HCT116 (cell line): Measurements from ENCODE around the gene CTIF. TPM values are rescaled to one million over a fixed set of nuclear protein-coding genes. Genes with fewer than 3 reads are reported as not detected.

ENCODE experiments used
- ATAC-seq: fragments of 200-7000 bp; cut with Tn5 transposase; 2 replicates; pipeline ENCODE4 v1.9.1; 2020; ENCODE audit warnings: mild to moderate bottlenecking, moderate library complexity
- BruUV-seq: library from RNA; stranded (reverse); fragments of 400-500 nt; replicated peaks from 2 replicates; lab custom pipeline; 2021; lab: Mats Ljungman, UMichigan
- CTCF ChIA-PET: fragments of 300-600 bp; sonication (Branson Sonifier 250); formaldehyde crosslinking; loops from one replicate; lab custom pipeline; 2021; ENCODE audit warnings: antibody characterized with exemption; lab: Charles Lee
- POLR2A ChIA-PET: fragments of 300-600, 350-600 bp; sonication (Branson Sonifier 250); formaldehyde crosslinking; loops from one replicate; lab custom pipeline; 2021; ENCODE audit warnings: antibody characterized with exemption; lab: Charles Lee
- RAD21 ChIA-PET, 2 experiments: fragments of 300-600 bp; sonication (Branson Sonifier 250); formaldehyde crosslinking; loops; one replicate each; lab custom pipeline; 2023; ENCODE audit warnings: low total read pairs in 2 of 2; ENCODE audit not compliant: uncharacterized antibody in 2 of 2, unreplicated experiment in 2 of 2, low non-redundant PET in 1 of 2; lab: Charles Lee
- DNase-seq: peaks from one replicate; pipeline ENCODE4 v3.0.0-alpha.2; 2010; ENCODE audit warnings: low read depth, low spot score
- H2AFZ ChIP-seq: fragments of 200-600 bp; shearing (Covaris generic), sonication (generic); 2 replicates; pipeline ENCODE4 v1.6.1; 2017; ENCODE audit warnings: low read depth, mixed run types, mixed read lengths, antibody characterized with exemption, low read length; ENCODE audit not compliant: poor library complexity, severe bottlenecking
- H3K27ac ChIP-seq: 2 replicates; pipeline ENCODE4 v1.5.1; 2012; ENCODE audit warnings: low read depth, low read length
- H3K27me3 ChIP-seq: fragments of 200-600 bp; sonication (generic); 2 replicates; pipeline ENCODE4 v1.6.1; 2016; ENCODE audit warnings: mixed run types, low read length, mixed read lengths; ENCODE audit not compliant: insufficient read depth
- H3K36me3 ChIP-seq, 2 experiments: fragments of 200-500 bp in 1 of 2; fragments of 200-600 bp in 1 of 2; sonication (Bioruptor generic) in 1 of 2; sonication (generic) in 1 of 2; 2 replicates each; pipeline versions ENCODE4 v1.5.1 to v1.6.1; 2014 to 2016; ENCODE audit warnings: low read length in 2 of 2, inconsistent platforms in 1 of 2, mixed read lengths in 1 of 2, mixed run types in 1 of 2; ENCODE audit not compliant: insufficient read depth in 2 of 2, control insufficient read depth in 1 of 2
- H3K4me1 ChIP-seq, 2 experiments: fragments of 200-600 bp in 1 of 2; sonication (generic) in 1 of 2; 2 replicates each; pipeline versions ENCODE4 v1.5.1 to v1.6.1; 2012 to 2017; ENCODE audit warnings: low read length in 2 of 2, inconsistent platforms in 1 of 2, mild to moderate bottlenecking in 1 of 2, mixed read lengths in 1 of 2, mixed run types in 1 of 2, moderate library complexity in 1 of 2; ENCODE audit not compliant: insufficient read depth in 2 of 2, control insufficient read depth in 1 of 2
- H3K4me2 ChIP-seq: fragments of 200-600 bp; sonication (generic); 2 replicates; pipeline ENCODE4 v1.6.1; 2017; ENCODE audit warnings: mixed run types, low read length, mixed read lengths
- H3K4me3 ChIP-seq, 2 experiments: fragments of 200-600 bp in 1 of 2; sonication (generic) in 1 of 2; replicated peaks in 1 of 2; 2 replicates each; pipeline ENCODE4 v1.5.1; 2011 to 2016; ENCODE audit warnings: low read length in 2 of 2, control low read depth in 1 of 2, low read depth in 1 of 2, mild to moderate bottlenecking in 1 of 2, mixed read lengths in 1 of 2, mixed run types in 1 of 2
- H3K79me2 ChIP-seq: fragments of 200-600 bp; sonication (generic); 2 replicates; pipeline ENCODE4 v1.6.1; 2017; ENCODE audit warnings: mild to moderate bottlenecking, mixed run types, low read length, moderate library complexity, mixed read lengths; ENCODE audit not compliant: insufficient read depth
- H3K9ac ChIP-seq: fragments of 200-600 bp; sonication (generic); 2 replicates; pipeline ENCODE4 v1.6.1; 2016; ENCODE audit warnings: low read length, mixed read lengths
- H3K9me2 ChIP-seq: fragments of 200-600 bp; sonication (generic), shearing (Covaris generic); 2 replicates; pipeline ENCODE4 v1.6.1; 2017; ENCODE audit warnings: mixed run types, mild to moderate bottlenecking, moderate library complexity; ENCODE audit not compliant: insufficient read depth
- H3K9me3 ChIP-seq, 2 experiments: fragments of 200-500 bp in 1 of 2; fragments of 200-600 bp in 1 of 2; sonication (Bioruptor generic) in 1 of 2; sonication (generic) in 1 of 2; 2 replicates each; pipeline ENCODE4 v1.6.1; 2014 to 2017; ENCODE audit warnings: low read length in 2 of 2, mixed read lengths in 2 of 2, inconsistent platforms in 1 of 2, low read depth in 1 of 2, mild to moderate bottlenecking in 1 of 2, mixed run types in 1 of 2, moderate library complexity in 1 of 2; ENCODE audit not compliant: control insufficient read depth in 1 of 2, insufficient read depth in 1 of 2
- H4K20me1 ChIP-seq: fragments of 200-600 bp; sonication (generic), shearing (Covaris generic); 2 replicates; pipeline ENCODE4 v1.6.1; 2017; ENCODE audit warnings: mixed run types, mild to moderate bottlenecking, moderate library complexity; ENCODE audit not compliant: insufficient read depth
- CBX3 ChIP-seq: IDR thresholded peaks from 2 replicates; pipeline ENCODE4 v1.6.1; 2012; ENCODE audit warnings: low read depth
- CEBPB ChIP-seq: IDR thresholded peaks from 2 replicates; pipeline ENCODE4 v1.6.1; 2012; ENCODE audit warnings: low read depth
- CTCF ChIP-seq, 3 experiments: fragments of 200-600 bp in 1 of 3; sonication (generic) in 1 of 3; IDR thresholded peaks in 2 of 3; conservative IDR thresholded peaks in 1 of 3; 2 replicates each; pipeline ENCODE4 v1.5.1; 2012 to 2017; ENCODE audit warnings: low read depth in 2 of 3, low read length in 2 of 3, antibody characterized with exemption in 1 of 3, borderline replicate concordance in 1 of 3, control low read depth in 1 of 3, mild to moderate bottlenecking in 1 of 3, mixed read lengths in 1 of 3, mixed run types in 1 of 3, moderate library complexity in 1 of 3; ENCODE audit not compliant: insufficient read depth in 1 of 3
- EGR1 ChIP-seq: IDR thresholded peaks from 2 replicates; pipeline ENCODE4 v1.6.1; 2012; ENCODE audit warnings: low read depth
- EZH2 ChIP-seq: fragments of 200-600 bp; sonication (generic); IDR thresholded peaks from 2 replicates; pipeline ENCODE4 v1.6.1; 2017; ENCODE audit warnings: antibody characterized with exemption, mixed run types
- JUND ChIP-seq: IDR thresholded peaks from 2 replicates; pipeline ENCODE4 v1.6.1; 2012
- MAX ChIP-seq: IDR thresholded peaks from 2 replicates; pipeline ENCODE4 v1.6.1; 2012
- POLR2A ChIP-seq: IDR thresholded peaks from 2 replicates; pipeline ENCODE4 v1.7.0; 2011; ENCODE audit warnings: borderline replicate concordance; ENCODE audit not compliant: insufficient read depth, insufficient read length; ENCODE audit errors: extremely low read depth
- RAD21 ChIP-seq: IDR thresholded peaks from 2 replicates; pipeline ENCODE4 v1.6.1; 2012; ENCODE audit warnings: low read depth, mild to moderate bottlenecking
- REST ChIP-seq: IDR thresholded peaks from 2 replicates; pipeline ENCODE4 v1.6.1; 2012; ENCODE audit warnings: low read depth
- SIN3A ChIP-seq: IDR thresholded peaks from 2 replicates; pipeline ENCODE4 v1.6.1; 2012; ENCODE audit warnings: low read depth
- SP1 ChIP-seq: IDR thresholded peaks from 2 replicates; pipeline ENCODE4 v1.6.1; 2012; ENCODE audit warnings: low read depth
- SRF ChIP-seq: IDR thresholded peaks from 2 replicates; pipeline ENCODE4 v1.6.1; 2012; ENCODE audit warnings: low read depth
- YY1 ChIP-seq: IDR thresholded peaks from 2 replicates; pipeline ENCODE4 v1.6.1; 2011; ENCODE audit warnings: low read length, low read depth, moderate library complexity, mild to moderate bottlenecking; ENCODE audit not compliant: insufficient replicate concordance; ENCODE audit errors: extremely low read depth
- ZBTB33 ChIP-seq: IDR thresholded peaks from 2 replicates; pipeline ENCODE4 v1.6.1; 2011; ENCODE audit warnings: mild to moderate bottlenecking, low read length, moderate library complexity; ENCODE audit not compliant: insufficient replicate concordance; ENCODE audit errors: extremely low read depth
- ZFX ChIP-seq: fragments of 450-650 bp; IDR thresholded peaks from 2 replicates; pipeline ENCODE4 v1.6.1; 2017
- intact Hi-C: fragments of 100-400 bp; cut with micrococcal nuclease; formaldehyde crosslinking; loops from 2 replicates; pipeline ENCODE4 v1.10.0; 2022
- total RNA-seq: library from RNA; stranded (reverse); gene quantifications from one replicate; pipeline ENCODE4 v1.2.1, GENCODE V29; 2021; ENCODE audit not compliant: unreplicated experiment

The CTIF gene
- total RNA-seq, 1 experiment from 2014 or later: 19.7 TPM

GRCh38 chr18:48533340-48534070 is 5.3 kb upstream of the CTIF start:
- no peak overlapping the region for H3K4me2 ChIP-seq
- H3K79me2 ChIP-seq: no peaks in the 10 kb centered on the region
- H3K9me3 ChIP-seq: no peaks in the 10 kb centered on the region
- H3K9ac ChIP-seq: no peak overlapping the region
- H2AFZ ChIP-seq: no peak overlapping the region
- no peak overlapping the region for H3K27ac ChIP-seq
- CTCF ChIA-PET: no interaction called here
- no peaks in the 10 kb centered on the region for H4K20me1 ChIP-seq
- H3K4me3 ChIP-seq: no peak overlapping the region
- no TSS peak for BruUV-seq
- no peak for TF ChIP-seq SP1
- TF ChIP-seq EGR1: no peak
- TF ChIP-seq ZBTB33: no peak
- no peak for TF ChIP-seq SIN3A
- no peak for TF ChIP-seq CTCF (IDR thresholded peaks at IDR 0.05 in 2 of 3, conservative IDR thresholded peaks at IDR 0.05 in 1 of 3; ENCODE audit: borderline replicate concordance in 1 of 3, insufficient read depth in 1 of 3, low read depth in 2 of 3, low read length in 2 of 3)
- no peak for TF ChIP-seq MAX
- TF ChIP-seq CEBPB: no peak
- no peak for TF ChIP-seq CBX3
- no peak for TF ChIP-seq REST
- TF ChIP-seq ZFX: no peak
- no peak for TF ChIP-seq POLR2A
- TF ChIP-seq YY1: no peak
- no peak for TF ChIP-seq RAD21
- TF ChIP-seq SRF: no peak
- no peak for TF ChIP-seq JUND
- TF ChIP-seq EZH2: no peak
- no peaks in the 10 kb centered on the region for H3K9me2 ChIP-seq
- RAD21 ChIA-PET: no interaction called here
- H3K36me3 ChIP-seq: no peaks in the 10 kb centered on the region
- POLR2A ChIA-PET: no interaction called here
- no peak for ATAC-seq
- no peaks in the 10 kb centered on the region for H3K27me3 ChIP-seq
- intact Hi-C loops: loop anchor here (10.0 kb wide), 1 partner anchor 131 kb away; no protein-coding TSS in a partner anchor
- peaks cover 0 to 7% of the 10 kb centered on the region in 2 experiments; a peak in 2 of 4 replicates for H3K4me1 ChIP-seq
- no peak for DNase-seq
